DMS79 treated with DMSO at 0.1 percent for 48 hours (cell line): Measurements from ENCODE around the gene DLGAP4.

Experiments
- DNase-seq: peaks from one replicate; lab custom pipeline; 2025; lab: John Stamatoyannopoulos, UW

DLGAP4 gene

DNA sequence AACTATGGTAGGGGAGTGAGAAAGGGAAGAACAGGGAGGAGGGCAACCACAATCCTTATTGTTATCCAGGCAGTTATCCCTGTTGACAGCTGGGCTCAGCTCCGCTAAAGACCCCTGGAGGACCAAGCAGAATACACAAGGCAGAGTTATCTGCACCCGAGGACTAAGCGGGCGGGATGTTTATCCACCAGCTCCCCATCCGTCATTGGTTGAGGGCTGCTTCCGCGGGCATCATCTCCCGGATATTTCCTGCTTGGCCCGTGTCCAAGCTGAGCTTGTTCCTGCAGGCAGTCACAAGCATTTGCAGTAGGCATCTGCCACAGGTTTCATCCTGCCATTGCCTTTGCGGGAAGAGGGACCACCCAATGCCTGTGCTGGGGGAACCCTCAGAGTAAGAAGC, 102.1 kb downstream of the DLGAP4 start:
- DNase-seq: no peak

DNA sequence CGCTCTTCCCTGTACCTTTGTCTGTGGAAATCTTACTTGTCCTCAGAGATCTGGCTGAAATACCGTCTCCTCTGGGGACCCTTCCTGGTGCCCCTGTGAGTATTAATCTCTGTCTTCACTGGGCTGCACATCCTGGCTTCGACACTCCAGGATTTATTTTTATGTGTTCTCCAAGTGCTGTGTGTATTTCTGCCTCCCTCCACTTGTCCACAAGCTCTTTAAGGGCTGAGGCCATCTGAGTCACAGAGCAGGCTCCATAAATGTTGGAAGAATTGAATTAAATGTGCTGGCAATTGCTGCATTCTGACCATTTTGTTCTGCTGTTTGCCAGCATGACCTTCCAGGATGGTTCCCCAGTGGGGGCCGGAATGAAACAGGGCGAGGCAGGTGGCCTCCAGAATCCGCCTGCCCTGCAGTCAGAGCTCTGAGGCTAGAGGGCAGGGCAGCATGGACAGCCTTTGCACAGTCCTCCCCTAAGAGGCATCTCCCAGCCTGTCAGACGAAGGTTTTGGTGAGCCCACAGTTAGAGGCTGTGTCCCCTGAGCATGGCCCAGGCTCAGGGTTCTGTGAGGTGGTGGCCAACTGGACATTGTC, 105.8 kb downstream of the DLGAP4 start:
- no peak for DNase-seq

DNA sequence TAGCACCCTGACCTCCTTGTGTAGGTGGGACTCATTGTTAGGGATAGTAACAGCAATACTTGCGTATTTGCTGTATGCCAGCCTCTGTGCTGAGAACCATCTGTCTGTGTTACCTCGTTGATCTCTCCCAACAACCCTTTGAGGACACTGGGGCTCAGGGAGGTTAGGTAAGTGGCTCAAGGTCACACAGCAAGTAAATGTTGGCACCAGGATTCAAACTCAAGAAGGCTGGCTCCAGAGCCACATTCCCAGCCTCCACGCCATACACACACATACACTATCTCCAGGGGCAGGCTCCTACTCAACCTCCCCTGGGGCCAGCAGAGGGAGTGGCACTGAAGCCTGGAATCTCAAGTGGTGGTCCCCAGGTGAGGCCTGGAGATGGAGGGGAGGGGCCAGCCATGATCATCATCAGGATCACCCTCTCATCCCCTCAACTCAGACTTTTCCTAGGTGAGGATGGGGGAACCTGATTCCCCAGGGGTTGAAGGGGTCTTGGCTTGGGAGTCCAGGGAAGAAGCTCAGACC, 109.4 kb downstream of the DLGAP4 start:
- no peak for DNase-seq

DNA sequence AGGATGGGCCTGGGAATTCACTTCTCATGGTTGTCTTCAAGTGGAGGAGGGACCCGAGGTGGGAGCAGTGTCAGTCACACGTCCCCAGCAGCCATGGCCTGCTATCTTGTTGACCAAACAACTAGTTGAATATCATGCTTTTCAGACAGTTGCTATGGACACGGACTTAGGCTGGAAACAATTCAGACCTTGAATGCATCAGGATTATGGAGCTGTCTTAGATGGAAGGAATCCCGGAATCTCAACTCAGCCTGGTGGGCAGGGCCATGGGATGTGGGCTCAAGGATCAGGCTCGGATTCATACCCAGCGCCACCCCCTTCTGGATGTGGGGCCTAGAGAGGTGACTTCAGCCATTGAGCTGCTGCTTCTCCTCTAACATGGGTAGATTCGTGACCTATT, 112.6 kb downstream of the DLGAP4 start:
- no peak for DNase-seq

DNA sequence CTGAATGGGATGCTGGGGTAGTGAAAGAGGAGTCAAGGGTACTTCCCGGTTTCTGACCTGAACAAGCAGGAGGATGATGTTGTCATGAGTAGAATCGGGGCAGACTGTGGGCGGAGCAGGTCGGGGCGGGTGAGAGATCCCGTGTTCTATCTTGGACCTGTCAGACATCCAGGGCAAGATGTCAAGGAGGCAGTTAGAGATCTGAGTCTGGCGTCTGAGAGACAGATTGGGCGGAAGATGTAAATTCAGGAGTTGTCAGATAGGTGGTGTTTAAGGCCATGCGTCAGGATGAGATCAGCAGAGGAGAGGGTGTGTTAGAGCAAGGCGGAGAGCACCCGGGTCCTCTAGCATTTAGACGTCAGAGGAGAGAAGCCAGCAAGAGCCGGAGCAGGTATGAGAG, 115.5 kb downstream of the DLGAP4 start:
- no peak for DNase-seq

DNA sequence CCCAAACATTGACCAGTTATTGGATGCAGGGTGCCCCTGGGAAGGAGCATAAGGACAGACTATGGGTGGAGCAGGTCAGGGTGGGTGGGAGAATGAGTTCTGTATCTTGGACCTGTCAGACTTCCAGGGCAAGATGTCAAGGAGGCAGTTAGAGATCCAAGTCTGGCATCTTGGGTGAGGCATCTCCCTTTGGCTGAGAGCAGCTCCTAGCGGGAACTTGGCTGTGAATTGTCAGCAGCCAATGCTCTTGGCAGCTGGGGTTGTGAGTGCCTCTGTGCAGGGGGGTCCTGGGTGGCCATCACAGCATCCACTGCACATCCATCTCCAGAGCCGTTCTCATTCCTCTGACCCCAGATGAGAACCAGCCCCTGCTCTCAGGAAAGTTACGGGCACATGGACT, 118.2 kb downstream of the DLGAP4 start:
- DNase-seq: no peak

DNA sequence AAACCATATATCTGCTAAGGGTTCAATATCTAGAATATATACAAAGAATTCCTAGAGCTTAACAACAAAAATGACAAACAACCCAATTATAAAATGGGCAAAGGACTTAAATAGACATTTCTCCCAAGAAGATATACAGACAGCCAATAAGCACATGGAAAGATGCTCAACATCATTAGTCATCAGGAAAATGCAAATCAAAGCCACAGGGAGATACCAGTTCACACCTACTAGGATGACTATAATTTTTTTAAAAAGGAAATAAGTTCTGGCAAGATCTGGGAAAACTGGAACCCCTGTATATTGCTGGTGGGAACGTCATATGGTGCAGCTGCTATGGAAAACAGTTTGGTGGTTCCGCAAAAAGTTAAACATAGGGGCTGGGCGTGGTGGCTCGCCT, 119.0 kb downstream of the DLGAP4 start:
- no peak for DNase-seq

DNA sequence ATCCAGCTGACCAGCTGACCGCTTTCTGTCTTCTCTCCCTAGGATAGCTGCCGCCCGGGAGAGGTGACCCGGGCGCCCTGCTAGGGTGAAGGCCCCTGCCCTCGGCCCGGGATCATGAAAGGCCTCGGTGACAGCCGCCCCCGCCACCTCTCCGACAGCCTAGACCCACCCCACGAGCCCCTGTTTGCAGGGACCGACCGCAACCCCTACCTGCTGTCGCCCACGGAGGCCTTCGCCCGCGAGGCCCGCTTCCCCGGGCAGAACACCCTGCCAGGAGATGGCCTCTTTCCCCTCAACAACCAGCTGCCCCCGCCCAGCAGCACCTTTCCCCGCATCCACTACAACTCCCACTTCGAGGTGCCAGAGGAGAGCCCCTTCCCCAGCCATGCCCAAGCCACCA, 125.5 kb downstream of the DLGAP4 start:
- DNase-seq: no peak

DNA sequence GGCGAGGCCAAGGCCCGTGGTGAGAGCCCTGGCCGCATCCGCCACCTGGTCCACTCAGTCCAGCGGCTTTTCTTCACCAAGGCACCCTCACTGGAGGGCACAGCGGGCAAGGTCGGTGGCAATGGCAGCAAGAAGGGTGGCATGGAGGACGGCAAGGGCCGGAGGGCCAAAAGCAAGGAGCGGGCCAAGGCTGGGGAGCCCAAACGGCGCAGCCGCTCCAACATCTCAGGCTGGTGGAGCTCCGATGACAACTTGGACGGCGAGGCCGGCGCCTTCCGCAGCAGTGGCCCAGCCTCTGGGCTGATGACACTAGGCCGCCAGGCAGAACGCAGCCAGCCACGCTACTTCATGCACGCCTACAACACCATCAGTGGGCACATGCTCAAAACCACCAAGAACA, 126.0 kb downstream of the DLGAP4 start:
- no peak for DNase-seq

DNA sequence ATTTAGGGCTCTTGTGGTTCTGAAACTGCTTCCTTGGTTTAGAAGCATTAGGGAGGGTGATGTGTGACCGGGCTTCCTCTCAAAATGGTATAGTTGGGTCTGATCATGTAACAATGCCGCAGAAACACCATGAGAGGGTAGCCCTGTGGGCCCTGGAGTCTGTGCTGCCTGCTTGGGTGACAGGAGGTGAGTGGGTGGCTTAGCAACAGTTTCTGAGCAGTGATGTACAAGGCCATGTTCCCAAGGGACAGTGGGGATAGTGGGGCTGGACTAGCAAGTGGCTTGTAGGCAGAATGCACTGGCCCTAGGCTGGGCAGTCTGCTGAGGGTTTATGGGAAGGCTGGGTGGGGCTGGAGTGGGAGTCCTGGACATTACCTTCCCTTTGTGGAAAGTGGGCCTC, 128.2 kb downstream of the DLGAP4 start:
- no peak for DNase-seq

DNA sequence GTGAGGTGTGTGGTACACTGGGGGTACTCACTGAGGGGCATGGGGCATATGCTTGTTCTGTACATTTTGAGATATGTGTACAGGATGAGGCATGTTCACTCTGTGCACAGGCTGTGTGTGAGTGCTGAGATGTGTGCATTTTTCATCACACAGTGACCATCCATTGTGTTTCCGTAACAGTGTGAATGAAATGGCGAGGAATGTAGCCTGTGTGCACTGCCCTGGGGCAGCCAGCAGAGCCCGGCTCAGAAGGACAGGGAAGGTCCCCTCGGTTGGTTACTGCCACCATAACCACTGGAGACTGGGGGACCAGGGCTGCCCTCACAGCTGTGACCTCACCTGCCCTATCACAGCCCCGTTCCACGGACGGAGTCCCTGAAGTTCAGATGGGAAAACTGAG, 129.0 kb downstream of the DLGAP4 start:
- DNase-seq: no peak

DNA sequence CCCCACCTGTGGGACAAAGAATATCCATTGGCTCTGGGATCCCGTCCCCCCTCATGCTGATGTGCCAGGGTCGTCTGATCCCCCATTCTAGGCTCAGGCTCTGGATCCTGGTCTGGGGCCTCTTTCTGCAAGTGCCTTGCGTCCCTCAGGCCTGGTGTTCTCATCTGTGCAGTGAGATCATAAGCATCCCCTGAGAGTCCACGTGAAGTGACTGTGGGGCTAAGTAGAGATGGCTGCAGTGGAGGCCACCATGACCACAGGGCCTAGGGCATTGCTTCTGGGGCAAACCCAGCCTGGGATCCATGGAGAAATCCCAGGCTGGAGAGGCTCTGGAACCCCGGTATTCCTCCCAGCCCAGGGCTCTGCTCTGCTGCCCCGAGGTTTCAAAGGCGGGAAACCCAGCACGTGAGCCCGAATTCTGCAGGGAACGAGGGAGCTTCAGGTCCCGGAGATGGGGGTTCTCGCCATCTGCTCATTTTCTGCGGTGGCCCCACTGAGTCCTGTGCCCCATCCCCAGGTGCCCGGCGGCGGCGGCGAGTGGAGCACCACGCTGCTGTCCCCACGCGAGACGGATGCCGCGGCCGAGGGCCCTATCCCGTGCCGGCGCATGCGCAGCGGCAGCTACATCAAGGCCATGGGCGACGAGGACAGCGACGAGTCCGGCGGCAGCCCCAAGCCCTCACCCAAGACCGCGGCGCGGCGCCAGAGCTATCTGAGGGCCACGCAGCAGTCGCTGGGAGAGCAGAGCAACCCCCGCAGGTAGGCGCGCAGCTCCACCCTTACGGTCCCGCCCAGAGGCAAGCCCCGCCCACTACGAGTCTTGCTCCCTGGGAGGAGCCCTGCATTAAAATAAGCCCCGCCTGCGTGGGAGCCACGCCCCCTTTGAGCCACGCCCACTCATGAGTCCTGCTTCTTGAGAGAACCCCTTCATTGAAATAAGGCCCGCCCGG, 129.7 kb downstream of the DLGAP4 start:
- DNase-seq: no peak

DNA sequence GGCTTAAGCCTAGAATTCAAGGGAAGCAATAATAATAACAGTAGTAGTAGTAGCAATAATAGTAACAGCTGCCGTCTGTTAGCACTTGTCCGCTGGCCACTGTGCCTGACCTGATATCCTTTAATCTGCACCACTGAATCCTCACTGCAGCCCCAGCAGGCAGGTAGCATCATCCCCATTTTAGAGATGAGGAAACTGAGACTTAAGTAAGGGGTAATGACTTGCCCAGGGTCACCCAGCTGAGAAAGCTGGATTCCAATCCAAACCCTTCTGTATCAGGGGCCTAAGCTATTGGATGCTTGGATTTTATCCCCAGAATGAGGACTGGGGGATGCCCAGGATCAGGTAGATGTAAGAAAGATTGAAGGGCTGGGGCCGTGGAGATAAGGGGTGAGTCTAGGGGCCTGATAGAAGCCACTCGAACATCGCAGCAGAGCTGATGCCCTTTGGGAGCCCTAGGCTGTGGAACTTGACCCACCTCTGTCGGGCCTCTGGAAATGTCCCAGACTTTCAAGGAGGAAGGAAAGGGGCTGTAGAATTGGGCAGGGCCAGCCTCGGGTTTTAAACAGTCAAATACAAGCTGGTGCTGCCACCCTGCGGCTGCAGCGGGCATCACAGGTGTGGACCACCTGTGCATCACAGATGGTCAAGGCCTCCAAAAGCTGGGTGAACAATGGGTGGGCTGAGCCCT, 133.0 kb downstream of the DLGAP4 start:
- DNase-seq: no peak

DNA sequence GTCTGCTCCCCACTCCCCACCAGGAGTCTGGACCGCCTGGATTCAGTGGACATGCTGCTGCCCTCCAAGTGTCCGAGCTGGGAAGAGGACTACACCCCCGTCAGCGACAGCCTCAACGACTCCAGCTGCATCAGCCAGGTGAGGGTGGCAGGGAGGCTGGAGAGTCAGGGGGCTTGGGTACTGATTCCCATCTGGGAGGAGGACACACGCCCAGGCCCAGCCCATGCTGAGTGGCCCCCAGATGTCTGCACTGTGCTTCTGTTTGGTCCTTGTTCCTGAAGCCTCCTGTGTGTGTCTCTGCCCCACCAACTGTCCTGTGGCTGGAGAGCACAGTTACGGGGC, 133.6 kb downstream of the DLGAP4 start:
- DNase-seq: no peak

DNA sequence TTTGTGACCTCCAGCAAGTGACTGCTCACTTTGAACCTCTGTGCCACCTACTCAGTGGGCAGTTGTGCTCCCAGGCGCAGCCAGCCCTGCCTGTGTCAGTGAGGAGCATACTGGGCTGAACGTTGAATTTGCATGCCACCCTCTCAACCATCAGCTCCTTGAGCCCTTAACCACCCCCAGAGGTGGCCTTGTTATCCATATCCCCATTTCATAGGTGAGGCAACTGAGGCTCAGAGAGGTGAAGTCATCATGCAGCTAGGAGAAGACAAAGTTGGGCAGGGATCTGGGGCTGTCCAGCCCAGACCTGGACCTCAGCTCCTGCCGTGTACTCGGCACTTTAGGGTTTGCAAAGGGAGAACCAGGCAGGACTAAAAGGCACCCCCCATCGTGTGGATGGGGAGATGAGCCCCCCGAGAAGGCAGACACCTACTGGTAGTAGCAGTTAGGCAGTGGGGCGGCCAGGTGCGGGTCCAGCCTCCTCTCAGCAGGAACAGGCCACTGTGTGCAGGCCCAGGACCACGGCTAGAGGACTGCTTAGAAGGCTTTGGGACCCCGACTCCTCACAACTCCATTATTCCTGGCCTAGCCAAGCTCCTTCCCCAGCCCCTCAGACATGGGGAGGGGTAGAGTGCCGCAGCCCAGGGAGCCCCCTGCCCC, 134.4 kb downstream of the DLGAP4 start:
- DNase-seq: no peak

DNA sequence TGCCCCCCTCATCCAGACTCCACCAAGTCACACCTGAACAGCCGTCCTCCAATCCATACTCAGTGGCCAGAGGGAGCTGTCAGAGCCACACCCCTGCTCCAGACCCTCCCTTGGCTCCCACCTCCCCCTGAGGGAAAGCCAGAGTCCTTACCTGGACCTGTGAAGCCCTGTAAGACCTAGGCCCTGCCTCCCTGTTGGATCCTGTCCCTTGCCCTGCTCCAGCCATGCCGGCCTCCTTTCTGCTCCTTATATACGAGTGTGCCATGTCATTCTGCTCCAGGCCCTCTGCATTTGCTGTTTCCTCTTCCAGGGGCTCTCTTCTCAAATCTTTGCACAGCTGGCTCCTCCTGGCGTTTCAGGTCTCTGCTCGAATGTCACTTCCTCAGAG, 134.9 kb downstream of the DLGAP4 start:
- no peak for DNase-seq

DNA sequence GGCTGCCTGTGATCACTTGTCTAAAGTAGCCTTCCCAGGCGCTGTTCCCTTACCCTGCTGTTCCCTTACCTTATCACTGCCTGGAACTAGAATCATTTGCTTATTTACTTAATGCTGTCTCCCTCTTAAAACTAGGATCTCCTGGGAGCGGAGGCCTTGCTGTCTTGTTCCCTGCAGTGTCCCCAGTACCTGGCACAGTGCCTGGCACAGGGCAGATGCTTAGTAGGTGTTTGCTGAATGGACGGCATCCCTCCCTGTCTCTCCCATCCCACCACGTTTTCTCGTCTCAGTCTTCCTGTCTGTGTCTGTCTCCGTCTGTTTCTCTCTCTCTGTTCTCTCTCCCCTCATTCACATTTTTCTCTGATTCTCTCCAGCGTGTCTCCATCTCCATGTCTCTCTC, 135.3 kb downstream of the DLGAP4 start:
- no peak for DNase-seq

DNA sequence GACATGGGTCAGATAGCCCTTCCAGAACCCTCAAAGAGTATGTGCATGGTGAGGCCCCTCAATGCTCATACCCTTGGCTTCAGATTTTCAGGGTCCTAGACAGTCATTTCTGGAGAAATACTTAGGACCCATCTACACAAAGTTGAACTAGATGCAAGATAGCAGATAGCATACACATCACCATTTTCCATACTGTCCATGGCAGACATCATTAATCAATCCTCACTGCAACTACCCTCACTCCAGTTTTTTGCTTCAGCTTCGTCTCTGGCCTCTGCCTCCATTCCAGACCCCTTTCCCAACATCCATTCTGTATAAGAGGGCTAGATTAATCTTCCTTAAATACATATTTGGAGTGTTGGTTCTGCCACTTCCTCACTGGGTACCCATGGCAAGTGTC, 139.7 kb downstream of the DLGAP4 start:
- DNase-seq: no peak

DNA sequence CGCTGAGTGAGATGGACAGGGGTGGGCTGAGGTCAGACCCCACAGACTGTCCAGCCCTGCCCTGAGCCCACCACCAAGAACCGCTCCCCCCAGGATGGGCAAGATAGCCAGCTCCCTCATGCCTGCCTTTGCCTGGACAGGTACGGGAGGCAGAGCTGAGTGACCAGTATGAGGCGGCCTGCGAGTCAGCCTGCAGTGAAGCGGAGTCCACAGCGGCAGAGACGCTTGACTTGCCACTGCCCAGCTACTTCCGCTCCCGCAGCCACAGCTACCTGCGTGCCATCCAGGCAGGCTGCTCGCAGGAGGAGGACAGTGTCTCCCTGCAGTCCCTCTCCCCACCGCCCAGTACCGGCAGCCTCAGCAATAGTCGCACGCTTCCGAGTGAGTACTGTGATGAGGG, 140.4 kb downstream of the DLGAP4 start:
- DNase-seq: no peak

DNA sequence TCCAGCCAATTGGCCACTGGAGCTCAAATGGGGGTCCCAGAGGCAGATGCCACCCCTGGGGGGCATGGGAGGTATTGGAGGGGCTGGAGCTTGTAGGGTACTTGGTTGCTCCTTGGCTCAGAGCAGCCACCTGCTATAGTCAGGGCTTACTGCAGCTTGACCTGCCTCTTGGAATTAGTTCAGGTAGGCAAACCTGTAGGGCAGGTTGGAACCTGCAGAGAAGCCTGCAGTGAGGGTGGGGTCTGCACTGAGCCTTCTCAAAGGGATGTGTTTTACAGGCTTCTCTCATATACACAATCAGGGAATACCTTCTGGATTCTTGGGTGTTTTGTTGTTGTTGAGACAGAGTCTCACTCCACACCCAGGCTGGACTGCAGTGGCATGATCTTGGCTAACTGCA, 141.0 kb downstream of the DLGAP4 start:
- peak; percentile 59 for DNase-seq

DNA sequence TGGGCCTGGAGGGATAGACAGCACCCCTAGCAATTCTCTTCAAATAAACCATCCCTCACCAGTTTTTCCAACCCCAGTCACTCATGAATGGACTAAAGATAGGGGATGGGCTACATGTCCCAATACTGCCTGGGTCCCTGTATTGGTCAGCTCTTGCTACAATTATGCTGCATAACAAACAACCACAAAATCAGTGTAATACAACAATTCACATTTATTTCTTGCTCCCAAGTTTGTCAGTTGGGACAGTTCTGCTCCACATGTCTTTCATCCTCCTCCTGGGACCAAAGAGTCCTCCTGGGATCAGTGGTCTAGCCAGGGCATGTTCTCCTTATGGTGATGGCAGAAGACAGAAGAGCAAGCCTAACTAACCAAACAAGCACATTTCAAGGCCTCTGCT, 143.5 kb downstream of the DLGAP4 start:
- no peak for DNase-seq

DNA sequence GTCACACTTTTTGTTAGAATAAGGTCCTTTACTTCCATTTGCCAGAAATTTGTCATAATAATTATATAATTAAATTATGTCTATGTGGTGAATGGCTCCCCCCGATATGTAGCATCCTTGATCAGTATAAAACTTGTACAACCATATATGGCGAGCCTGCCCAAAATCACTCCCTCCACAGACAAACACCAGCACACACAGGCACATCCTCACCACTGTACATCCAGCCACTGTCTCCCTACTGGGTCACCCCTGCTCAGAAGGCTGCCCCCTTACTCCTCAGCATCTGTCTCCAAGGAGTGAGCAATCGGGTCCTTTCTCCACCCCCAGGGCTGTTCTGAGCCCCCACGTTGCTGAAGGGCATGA, 148.2 kb downstream of the DLGAP4 start:
- no peak for DNase-seq
